Aorta (tissue), 5 donors: ENCODE data around the gene RFPL3. TPM values are rescaled to one million over a fixed set of nuclear protein-coding genes. Genes with fewer than 3 reads are reported as not detected.

Experiments used
- ATAC-seq: fragments of 200-7000 bp; cut with Tn5 transposase; one replicate; pipeline ENCODE4 v1.9.1; 2022; ENCODE audit warnings: moderate library complexity; ENCODE audit not compliant: low FRiP score
- DNase-seq, 2 donors: peaks; one replicate each; pipeline ENCODE4 v3.0.0-alpha.2; 2020
- H3K27ac ChIP-seq, 2 donors: one replicate each; pipeline ENCODE4 v1.5.1; 2013; ENCODE audit warnings: low read length in 2 of 2, mild to moderate bottlenecking in 2 of 2, moderate library complexity in 2 of 2, control low read depth in 1 of 2, inconsistent platforms in 1 of 2, low read depth in 1 of 2
- H3K27me3 ChIP-seq, 2 donors: one replicate each; pipeline ENCODE4 v1.6.1; 2013; ENCODE audit warnings: control low read depth in 1 of 2, low read length in 1 of 2, mild to moderate bottlenecking in 1 of 2, moderate library complexity in 1 of 2; ENCODE audit not compliant: insufficient read depth in 2 of 2, control insufficient read depth in 1 of 2
- H3K36me3 ChIP-seq, 2 donors: one replicate each; pipeline ENCODE4 v1.6.1; 2013; ENCODE audit warnings: control low read depth in 1 of 2, low read length in 1 of 2, mild to moderate bottlenecking in 1 of 2; ENCODE audit not compliant: insufficient read depth in 2 of 2, control insufficient read depth in 1 of 2
- H3K4me1 ChIP-seq, 2 donors: one replicate each; pipeline ENCODE4 v1.6.1; 2013; ENCODE audit warnings: low read length in 2 of 2, control low read depth in 1 of 2, mild to moderate bottlenecking in 1 of 2, moderate library complexity in 1 of 2; ENCODE audit not compliant: insufficient read depth in 2 of 2, control insufficient read depth in 1 of 2
- H3K4me3 ChIP-seq, 2 donors: one replicate each; pipeline ENCODE4 v1.5.1; 2013; ENCODE audit warnings: low read length in 2 of 2, control low read depth in 1 of 2, mild to moderate bottlenecking in 1 of 2
- H3K9me3 ChIP-seq: one replicate; pipeline ENCODE4 v1.6.1; 2013; ENCODE audit warnings: mild to moderate bottlenecking, low read length; ENCODE audit not compliant: control insufficient read depth
- WGBS, 2 donors: extraction: QIAGEN DNeasy Blood & Tissue Kit; methylation state at CpG; one replicate each; pipeline ENCODE4 v1.1.7; 2013; 5-methylcytosine and 5-hydroxymethylcytosine counted together
- intact Hi-C, 2 donors: fragments of 100-400 bp; cut with DNase I; formaldehyde crosslinking; loops; one replicate each; pipeline versions ENCODE4 v1.14.2 to v1.15.0; 2022
- polyA plus RNA-seq, 2 donors: library from polyadenylated mRNA; stranded (reverse); fragments of 200-250 nt; gene quantifications; one replicate each; pipeline ENCODE4 v1.2.3, GENCODE V29; 2013
- total RNA-seq, 2 donors: library from RNA; stranded (reverse); fragmentation: NEBNext Ultra II Directional; extraction: Animal tissue kit (Norgen Biotek cat#: 25700); gene quantifications; one replicate each; pipeline ENCODE4 v1.2.1, GENCODE V29; 2021
- donor health status: healthy with polysubstance abuse.
- donor health status: Bipolar disorder and iron deficiency.
- donor health status: DM: no; HTN: no; CAD: no.
- donor health status: DM: no; HTN: no; CAD: no.
- donor health status: DM: yes; HTN: yes; CAD: no.

RFPL3 gene
- total and polyA plus RNA-seq, 4 donors = not detected

GRCh38 chr22:32327066-32327465 lies 30.6 kb upstream of the RFPL3 start:
- Histone ChIP-seq H3K27me3 (no peaks in the 10 kb centered on the region), H3K27ac (no peak overlapping the region), H3K36me3 (no peaks in the 10 kb centered on the region), H3K4me3 (no peak overlapping the region), H3K4me1 (no peaks in the 10 kb centered on the region), H3K9me3 (no peaks in the 10 kb centered on the region)
- 68 to 85% methylated on average over 4 of the region's 4 CpGs for WGBS, 2 donors
- peak in 1 of 2 donors; percentile 22 for DNase-seq
- ATAC-seq = no peak
- intact Hi-C loops = no loop called here

DNA sequence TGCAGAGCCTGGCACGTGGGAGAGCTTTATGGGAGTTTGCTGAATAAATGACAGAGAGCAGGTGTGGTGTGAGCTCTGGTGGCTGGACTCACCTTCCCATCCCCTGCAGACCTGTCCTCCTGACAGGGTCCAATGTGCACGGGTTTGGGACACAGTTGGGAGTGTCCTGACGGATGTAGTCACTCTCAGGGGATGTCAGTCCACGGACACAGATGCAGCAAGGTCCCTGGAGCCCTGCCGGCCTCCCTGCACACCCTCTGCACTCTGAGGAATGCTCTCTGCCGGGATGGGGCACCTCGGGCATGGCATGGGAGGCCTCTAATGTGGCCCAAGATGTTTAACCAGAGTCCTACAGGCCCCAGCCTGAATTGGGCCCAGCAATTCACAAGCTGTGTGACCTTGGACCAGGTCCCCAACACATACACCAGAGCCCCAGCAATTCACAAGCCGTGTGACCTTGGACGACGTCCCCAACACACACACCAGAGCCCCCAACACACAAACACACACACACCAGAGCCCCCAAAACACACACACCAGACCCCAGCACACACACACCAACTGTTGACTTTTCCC lies 30.0 kb upstream of the RFPL3 start:
- 71 to 76% methylated on average over 10 of the region's 10 CpGs for WGBS, 2 donors
- Histone ChIP-seq H3K36me3 (no peaks in the 10 kb centered on the region), H3K27me3 (no peaks in the 10 kb centered on the region), H3K9me3 (no peaks in the 10 kb centered on the region), H3K4me1 (no peaks in the 10 kb centered on the region), H3K4me3 (no peak overlapping the region), H3K27ac (no peak overlapping the region)
- DNase-seq = peak in 1 of 2 donors; percentile 33
- no peak for ATAC-seq
- intact Hi-C loops = no loop called here

- no peak overlapping the region for H3K4me3 ChIP-seq
- 80 to 84% methylated on average over 8 of the region's 8 CpGs for WGBS, 2 donors
- intact Hi-C loops = no loop called here
- no peaks in the 10 kb centered on the region for H3K27me3 ChIP-seq
- no peaks in the 10 kb centered on the region for H3K36me3 ChIP-seq
- DNase-seq = peak in 1 of 2 donors; percentile 21
- no peaks in the 10 kb centered on the region for H3K9me3 ChIP-seq
- ATAC-seq = no peak
- H3K27ac ChIP-seq = no peak overlapping the region
- H3K4me1 ChIP-seq = no peaks in the 10 kb centered on the region
Measured at GRCh38 chr22:32328306-32329201, 29.1 kb upstream of the RFPL3 start.

- no peaks in the 10 kb centered on the region for H3K9me3 ChIP-seq
- no peaks in the 10 kb centered on the region for H3K27me3 ChIP-seq
- H3K36me3 ChIP-seq = no peaks in the 10 kb centered on the region
- H3K27ac ChIP-seq = no peak overlapping the region
- 80 to 81% methylated on average over 8 of the region's 8 CpGs for WGBS, 2 donors
- H3K4me3 ChIP-seq = no peak overlapping the region
- DNase-seq (peak in 1 of 2 donors; percentile 55), ATAC-seq (no peak)
- intact Hi-C loops = no loop called here
- H3K4me1 ChIP-seq = no peaks in the 10 kb centered on the region
Measured at GRCh38 chr22:32329202-32329645, 28.4 kb upstream of the RFPL3 start.

- Histone ChIP-seq H3K27me3 (no peaks in the 10 kb centered on the region), H3K4me1 (no peaks in the 10 kb centered on the region), H3K9me3 (no peaks in the 10 kb centered on the region), H3K36me3 (no peaks in the 10 kb centered on the region), H3K27ac (no peak overlapping the region), H3K4me3 (no peak overlapping the region)
- 86% methylated on average over 28 of the region's 28 CpGs for WGBS, 2 donors
- intact Hi-C loops = no loop called here
- ATAC-seq (no peak), DNase-seq (peak in 1 of 2 donors; percentile 62)
Measured at GRCh38 chr22:32331236-32331917, 26.3 kb upstream of the RFPL3 start.

- Histone ChIP-seq H3K27me3 (no peaks in the 10 kb centered on the region), H3K4me3 (no peak overlapping the region), H3K36me3 (no peaks in the 10 kb centered on the region), H3K27ac (no peak overlapping the region), H3K4me1 (no peaks in the 10 kb centered on the region), H3K9me3 (no peaks in the 10 kb centered on the region)
- peak in 1 of 2 donors; percentile 64 for DNase-seq
- no peak for ATAC-seq
- intact Hi-C loops = no loop called here
- 60 to 67% methylated on average over 15 of the region's 15 CpGs for WGBS, 2 donors
Measured at GRCh38 chr22:32331918-32332725, 25.5 kb upstream of the RFPL3 start.

- intact Hi-C loops = no loop called here
- Histone ChIP-seq H3K4me1 (no peaks in the 10 kb centered on the region), H3K27ac (no peak overlapping the region), H3K36me3 (no peaks in the 10 kb centered on the region), H3K4me3 (no peak overlapping the region), H3K9me3 (no peaks in the 10 kb centered on the region), H3K27me3 (no peaks in the 10 kb centered on the region)
- ATAC-seq (no peak), DNase-seq (peak in 1 of 2 donors; percentile 53)
- WGBS, 2 donors = 72 to 74% methylated on average over 10 of the region's 10 CpGs
Measured at GRCh38 chr22:32333141-32333768, 24.4 kb upstream of the RFPL3 start.
